ENCODE results near the gene OR2L8.

OR2L8 gene

GRCh38 chr1:247966532-247967204 is 18.0 kb downstream of the OR2L8 start:
- DNase-seq (ENCODE audit: low read depth in 2 of 2): no peak

- no peak for DNase-seq (ENCODE audit: low read depth in 2 of 2)
Measured at GRCh38 chr1:247992986-247993385, 44.3 kb downstream of the OR2L8 start.

- no peak for DNase-seq (ENCODE audit: low read depth in 2 of 2)
Measured at GRCh38 chr1:247998811-247999210, 50.2 kb downstream of the OR2L8 start.
